GM12874 (cell line): ENCODE measurements around the gene CAMK4.

ENCODE experiments used
- TF ChIP-seq, protein P1 (sequence below): IDR thresholded peaks from 2 replicates; pipeline ENCODE4 v1.5.1; 2011; ENCODE audit warnings: low read depth, mild to moderate bottlenecking, control low read depth, low read length, moderate library complexity; ENCODE audit not compliant: insufficient read depth

CAMK4 gene

DNA sequence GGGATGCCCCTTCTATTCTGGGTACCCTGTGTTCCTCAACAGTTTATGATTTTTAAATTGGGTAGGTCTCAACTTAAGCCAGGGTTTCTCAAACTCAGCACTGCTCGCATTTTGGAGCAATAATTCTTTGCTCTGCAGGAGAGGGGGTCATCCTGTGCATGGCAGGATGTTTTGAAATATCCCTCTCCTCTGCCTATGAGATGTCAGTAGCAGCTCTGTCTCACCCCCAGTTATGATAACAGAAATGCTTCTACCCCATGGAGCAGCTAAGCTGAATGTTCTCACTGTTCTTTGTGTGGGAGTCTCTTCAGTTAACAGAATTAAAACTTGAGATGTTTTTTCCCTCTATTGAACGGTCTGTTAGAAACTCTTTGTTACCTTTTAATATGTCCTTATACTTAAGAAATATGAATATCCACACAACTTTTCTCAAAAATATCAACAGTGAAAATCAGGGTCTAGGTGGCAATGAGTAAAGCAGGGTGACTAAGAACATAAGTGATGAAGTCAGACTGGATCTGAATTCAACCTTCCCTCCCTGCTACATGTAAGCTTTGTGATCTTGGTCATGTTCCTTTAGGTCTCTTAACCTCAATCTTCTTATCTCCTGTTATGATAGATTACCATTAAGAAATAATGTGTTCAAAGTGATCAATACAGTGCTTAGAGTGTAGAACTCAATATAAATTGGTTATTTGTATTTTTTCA, 89.0 kb downstream of the CAMK4 start:
- TF ChIP-seq, protein P1, sequence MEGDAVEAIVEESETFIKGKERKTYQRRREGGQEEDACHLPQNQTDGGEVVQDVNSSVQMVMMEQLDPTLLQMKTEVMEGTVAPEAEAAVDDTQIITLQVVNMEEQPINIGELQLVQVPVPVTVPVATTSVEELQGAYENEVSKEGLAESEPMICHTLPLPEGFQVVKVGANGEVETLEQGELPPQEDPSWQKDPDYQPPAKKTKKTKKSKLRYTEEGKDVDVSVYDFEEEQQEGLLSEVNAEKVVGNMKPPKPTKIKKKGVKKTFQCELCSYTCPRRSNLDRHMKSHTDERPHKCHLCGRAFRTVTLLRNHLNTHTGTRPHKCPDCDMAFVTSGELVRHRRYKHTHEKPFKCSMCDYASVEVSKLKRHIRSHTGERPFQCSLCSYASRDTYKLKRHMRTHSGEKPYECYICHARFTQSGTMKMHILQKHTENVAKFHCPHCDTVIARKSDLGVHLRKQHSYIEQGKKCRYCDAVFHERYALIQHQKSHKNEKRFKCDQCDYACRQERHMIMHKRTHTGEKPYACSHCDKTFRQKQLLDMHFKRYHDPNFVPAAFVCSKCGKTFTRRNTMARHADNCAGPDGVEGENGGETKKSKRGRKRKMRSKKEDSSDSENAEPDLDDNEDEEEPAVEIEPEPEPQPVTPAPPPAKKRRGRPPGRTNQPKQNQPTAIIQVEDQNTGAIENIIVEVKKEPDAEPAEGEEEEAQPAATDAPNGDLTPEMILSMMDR = no peak

DNA sequence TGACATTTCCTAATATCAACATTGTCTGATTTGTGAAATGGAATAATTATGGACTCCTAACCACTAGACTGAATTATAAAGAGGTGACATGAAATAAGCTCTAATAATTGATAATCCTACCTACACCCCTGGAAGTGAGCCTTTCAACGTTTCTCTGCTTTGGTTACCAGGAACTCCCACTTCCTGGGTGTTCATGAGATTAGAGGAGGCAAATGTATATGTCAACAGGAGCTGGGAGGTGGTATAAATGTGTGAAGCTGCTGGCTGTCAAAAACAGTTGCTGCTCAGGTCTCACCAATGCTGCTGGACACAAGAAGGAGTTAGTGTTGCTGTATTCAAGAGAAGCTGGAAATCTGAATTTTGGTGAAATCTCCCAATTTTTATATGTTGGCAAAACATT, 96.8 kb downstream of the CAMK4 start:
- TF ChIP-seq, protein P1 = no peak

DNA sequence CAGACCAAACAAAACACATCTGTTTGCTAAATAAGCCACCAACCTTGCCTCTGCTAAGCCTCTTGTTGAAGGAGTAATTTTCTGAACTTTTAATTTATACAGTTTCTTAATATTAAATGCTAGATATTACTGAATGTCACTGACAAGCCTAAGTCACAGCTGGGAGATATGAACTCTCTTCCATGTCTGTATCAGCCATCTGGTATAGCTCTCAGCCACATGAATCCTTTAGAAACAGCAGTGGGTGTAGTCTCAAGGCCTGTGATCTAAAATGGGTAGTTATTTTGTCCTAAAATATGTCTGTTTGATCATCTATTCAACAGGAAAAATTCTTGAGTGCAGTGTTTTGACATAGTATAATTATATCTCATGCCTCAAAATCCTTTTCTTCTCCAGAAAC, 97.2 kb downstream of the CAMK4 start:
- TF ChIP-seq, protein P1 = no peak

DNA sequence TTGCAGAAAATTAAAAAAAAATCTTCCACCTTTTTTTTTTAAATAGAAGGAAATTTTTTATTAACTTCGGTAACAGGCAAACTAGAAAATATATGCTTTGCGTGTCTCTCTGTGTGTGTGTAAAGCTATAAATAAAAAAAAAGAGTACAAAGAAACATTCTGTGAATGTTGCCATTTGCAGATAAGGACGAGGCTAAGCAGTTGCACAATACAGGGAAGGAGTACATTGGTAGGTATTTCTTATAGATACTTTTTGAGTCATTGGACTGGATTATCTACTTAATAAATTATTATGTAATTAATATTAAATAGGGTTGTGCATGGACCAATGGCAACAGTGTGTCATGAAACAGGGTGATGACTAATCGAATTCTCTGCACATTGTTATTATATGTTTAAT, 102.4 kb downstream of the CAMK4 start:
- TF ChIP-seq, protein P1 = no peak

DNA sequence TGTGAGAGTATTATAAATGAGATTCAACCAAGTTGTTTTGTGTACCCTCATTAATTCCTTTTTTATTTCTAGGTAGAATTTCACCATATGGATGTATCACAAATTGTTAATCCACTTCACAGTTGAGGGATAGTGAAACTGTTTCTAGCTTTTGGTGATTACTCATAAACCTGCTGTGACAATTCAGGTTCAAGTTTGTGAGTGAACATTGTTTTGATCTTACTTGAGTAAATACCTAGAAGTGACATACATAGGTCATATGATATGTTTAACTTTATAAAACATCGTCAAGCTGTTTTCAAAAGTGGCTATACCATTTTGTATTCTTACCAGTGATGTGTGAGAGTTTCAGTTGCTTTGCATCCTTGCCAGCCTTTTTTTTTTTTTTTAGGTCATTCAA, 112.9 kb downstream of the CAMK4 start:
- TF ChIP-seq, protein P1 = no peak

DNA sequence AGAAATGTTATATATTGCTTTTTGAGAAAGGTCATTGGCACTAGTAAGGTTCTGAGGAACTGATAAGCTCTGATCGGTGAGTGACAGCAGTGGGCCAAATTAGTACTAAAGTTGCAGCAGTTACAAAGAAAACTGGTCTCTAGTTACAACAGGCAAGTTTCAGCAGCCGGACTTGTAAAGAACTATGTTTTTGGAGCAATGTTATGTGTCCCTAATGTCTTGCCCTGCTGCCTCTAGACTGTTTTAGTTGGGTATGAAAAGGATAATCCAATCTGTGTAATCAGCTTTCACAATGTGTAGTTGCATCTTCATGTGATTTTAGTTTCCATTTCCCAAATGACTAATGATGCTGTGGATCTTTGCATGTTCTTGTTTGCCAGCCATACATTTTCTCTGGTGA, 113.5 kb downstream of the CAMK4 start:
- TF ChIP-seq, protein P1 = no peak

DNA sequence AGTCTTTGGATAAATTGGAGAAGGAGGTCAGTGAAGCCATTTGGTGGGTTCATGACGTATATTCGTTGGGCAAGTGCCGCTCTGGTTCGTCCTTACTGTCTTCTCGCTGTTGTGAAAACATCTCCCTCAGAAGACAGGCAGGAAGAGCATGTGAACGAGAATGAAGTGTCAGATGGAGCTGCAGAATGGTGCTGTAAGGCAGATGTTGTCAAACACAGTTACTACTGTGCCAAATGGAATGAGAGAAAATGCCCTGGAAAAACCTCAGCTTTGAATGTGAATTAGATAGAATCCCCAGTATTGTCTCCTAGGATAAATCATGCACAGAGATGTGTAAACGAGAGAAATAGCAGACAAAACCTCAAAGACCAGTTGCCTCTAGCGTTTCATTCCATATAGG, 121.5 kb downstream of the CAMK4 start:
- TF ChIP-seq, protein P1 = no peak
